Adipocyte (in vitro differentiated cells): ENCODE data around the gene PTPMT1.

Experiments
- DNase-seq: peaks from one replicate; pipeline ENCODE4 v3.0.0-alpha.2; 2015; ENCODE audit warnings: low read depth
- H3K27me3 ChIP-seq: replicated peaks from 2 replicates; pipeline ENCODE4 v1.7.0; 2013; ENCODE audit warnings: mild to moderate bottlenecking, low read length, moderate library complexity; ENCODE audit not compliant: control insufficient read depth, insufficient read depth
- H3K36me3 ChIP-seq: 2 replicates; pipeline ENCODE4 v1.7.0; 2013; ENCODE audit warnings: low read length, mild to moderate bottlenecking, moderate library complexity; ENCODE audit not compliant: control insufficient read depth, insufficient read depth, severe bottlenecking
- H3K4me1 ChIP-seq: 2 replicates; pipeline ENCODE4 v1.7.0; 2013; ENCODE audit warnings: mild to moderate bottlenecking, low read length, moderate library complexity; ENCODE audit not compliant: control insufficient read depth, insufficient read depth
- H3K4me3 ChIP-seq: 2 replicates; pipeline ENCODE4 v1.7.0; 2013; ENCODE audit warnings: mild to moderate bottlenecking, low read length, moderate library complexity
- H3K9ac ChIP-seq: 2 replicates; pipeline ENCODE4 v1.7.0; 2013; ENCODE audit warnings: mild to moderate bottlenecking, low read length, moderate library complexity
- H3K9me3 ChIP-seq: 2 replicates; pipeline ENCODE4 v1.7.0; 2013; ENCODE audit warnings: mild to moderate bottlenecking, low read length, moderate library complexity; ENCODE audit not compliant: control insufficient read depth

PTPMT1 gene

DNA sequence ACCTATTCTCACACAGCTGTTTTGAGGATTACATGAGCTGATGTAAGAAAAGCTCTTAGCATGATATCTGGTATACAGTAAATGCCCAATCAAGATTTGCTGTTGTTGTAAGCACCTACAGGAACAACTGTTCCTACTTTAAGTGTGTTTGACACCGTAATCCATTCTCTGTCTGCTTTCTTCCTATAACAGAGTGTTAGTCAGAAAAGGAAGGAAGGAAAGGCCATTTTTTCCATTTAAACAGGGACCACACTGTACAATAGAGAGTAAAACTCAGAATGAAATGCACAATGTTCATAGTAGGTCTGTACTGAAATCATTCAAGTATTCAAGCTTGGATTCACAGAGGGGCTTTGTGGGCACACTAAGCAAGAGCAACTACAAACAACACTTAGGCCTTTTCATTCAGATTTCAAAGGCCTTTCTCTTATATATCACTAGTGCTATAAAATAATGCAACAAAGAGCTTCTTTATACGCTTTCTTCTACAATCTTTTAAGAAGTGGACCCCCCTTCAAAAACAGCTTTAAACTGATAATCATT lies 55.5 kb downstream of the PTPMT1 start:
- DNase-seq, result no peak
- peaks cover 91% of the 10 kb centered on the region for H3K36me3 ChIP-seq
- peaks cover 23% of the 10 kb centered on the region for H3K4me1 ChIP-seq
- H3K9ac ChIP-seq, result no peak overlapping the region
- no peak overlapping the region for H3K4me3 ChIP-seq
- no peaks in the 10 kb centered on the region for H3K9me3 ChIP-seq
- no peaks in the 10 kb centered on the region for H3K27me3 ChIP-seq
